Astrocyte of the spinal cord (primary cell): Measurements from ENCODE around the gene GLTP.

ENCODE experiments used
- DNase-seq: peaks from one replicate; pipeline ENCODE4 v3.0.0; 2011; ENCODE audit warnings: low read depth, low spot score
- H3K4me3 ChIP-seq: 2 replicates; pipeline ENCODE4 v1.5.1; 2011; ENCODE audit warnings: low read depth, mild to moderate bottlenecking, low read length, moderate library complexity
- CTCF ChIP-seq: IDR thresholded peaks from 2 replicates; pipeline ENCODE4 v1.5.1; 2012; ENCODE audit warnings: low read depth, mild to moderate bottlenecking, low read length, inconsistent platforms
- in situ Hi-C: cut with HindIII; loops from 2 replicates; pipeline ENCODE4 v1.10.0; 2017; ENCODE audit warnings: low sequenced_read_pairs

Gene GLTP

GRCh38 chr12:109878749-109879148 lies 1.6 kb downstream of the GLTP start:
- TF ChIP-seq CTCF = no peak
- in situ Hi-C loops = no loop called here
- H3K4me3 ChIP-seq = peak overlapping the region; percentile 72
- DNase-seq = no peak

- DNase-seq = no peak
- TF ChIP-seq CTCF = no peak
- H3K4me3 ChIP-seq = no peak overlapping the region
- in situ Hi-C loops = no loop called here
Observed at GRCh38 chr12:109878247-109878625, 2.1 kb downstream of the GLTP start.

- in situ Hi-C loops = no loop called here
- H3K4me3 ChIP-seq = no peak overlapping the region
- no peak for DNase-seq
- no peak for TF ChIP-seq CTCF
Observed at GRCh38 chr12:109877504-109878246, 2.7 kb downstream of the GLTP start.

- no peak for TF ChIP-seq CTCF
- in situ Hi-C loops = no loop called here
- DNase-seq = no peak
- no peak overlapping the region for H3K4me3 ChIP-seq
Observed at GRCh38 chr12:109876406-109876805, 3.9 kb downstream of the GLTP start.

- H3K4me3 ChIP-seq = no peak overlapping the region
- no peak for DNase-seq
- no peak for TF ChIP-seq CTCF
- in situ Hi-C loops = no loop called here
Observed at GRCh38 chr12:109875572-109876131, 4.7 kb downstream of the GLTP start.

- no peak for DNase-seq
- in situ Hi-C loops = no loop called here
- TF ChIP-seq CTCF = no peak
- H3K4me3 ChIP-seq = no peak overlapping the region
Observed at GRCh38 chr12:109873653-109874052, 6.7 kb downstream of the GLTP start.
